GM12878 (cell line): ENCODE results near the gene SYTL2. TPM values are rescaled to one million over a fixed set of nuclear protein-coding genes. Genes with fewer than 3 reads are reported as not detected.

ENCODE experiments used
- ATF7 ChIP-seq: fragments of 450-650 bp; IDR thresholded peaks from 2 replicates; pipeline ENCODE4 v1.6.1; 2016; ENCODE audit warnings: low read depth, mild to moderate bottlenecking
- EGR1 ChIP-seq, 2 experiments: IDR thresholded peaks; 1 replicate in 1 of 2; 2 replicates in 1 of 2; pipeline ENCODE4 v1.6.1; 2011 to 2012; ENCODE audit warnings: low read depth in 2 of 2, low read length in 2 of 2, borderline replicate concordance in 1 of 2, mild to moderate bottlenecking in 1 of 2, moderate library complexity in 1 of 2
- ELK1 ChIP-seq: IDR thresholded peaks from 2 replicates; pipeline ENCODE4 v1.6.1; 2012; ENCODE audit warnings: low read depth, low read length, improper control_type of control experiment
- ETV6 ChIP-seq, 2 experiments: fragments of 450-650 bp in 1 of 2; IDR thresholded peaks in 1 of 2; conservative IDR thresholded peaks in 1 of 2; 2 replicates each; pipeline ENCODE4 v1.6.1; 2014; ENCODE audit warnings: antibody characterized with exemption in 1 of 2, borderline replicate concordance in 1 of 2, low read depth in 1 of 2, mild to moderate bottlenecking in 1 of 2, moderate library complexity in 1 of 2
- GABPA ChIP-seq: IDR thresholded peaks from 2 replicates; pipeline ENCODE4 v1.6.1; 2014; ENCODE audit warnings: antibody characterized with exemption, low read depth, mild to moderate bottlenecking, inconsistent platforms
- KAT2A ChIP-seq: conservative IDR thresholded peaks from 2 replicates; pipeline ENCODE4 v1.6.1; 2011; ENCODE audit warnings: low read depth, low read length; ENCODE audit not compliant: control insufficient read depth
- NR2F1 ChIP-seq: fragments of 450-650 bp; conservative IDR thresholded peaks from 2 replicates; pipeline ENCODE4 v1.6.1; 2017; ENCODE audit warnings: mild to moderate bottlenecking
- POLR2AphosphoS2 ChIP-seq: IDR thresholded peaks from 2 replicates; pipeline ENCODE4 v1.6.1; 2011; ENCODE audit warnings: low read depth, mild to moderate bottlenecking, low read length, improper control_type of control experiment, moderate library complexity
- RCOR1 ChIP-seq: conservative IDR thresholded peaks from 2 replicates; pipeline ENCODE4 v1.6.1; 2012; ENCODE audit warnings: low read depth, low read length, improper control_type of control experiment
- REST ChIP-seq: IDR thresholded peaks from 2 replicates; pipeline ENCODE4 v1.6.1; 2012; ENCODE audit warnings: mild to moderate bottlenecking, low read depth, low read length
- RUNX3 ChIP-seq: IDR thresholded peaks from 2 replicates; pipeline ENCODE4 v1.6.1; 2012; ENCODE audit warnings: low read length, inconsistent platforms
- SMAD1 ChIP-seq: fragments of 450-650 bp; IDR thresholded peaks from 2 replicates; pipeline ENCODE4 v1.6.1; 2018; ENCODE audit warnings: mild to moderate bottlenecking, low read depth; ENCODE audit not compliant: partially characterized antibody
- SMC3 ChIP-seq: IDR thresholded peaks from 2 replicates; pipeline ENCODE4 v1.6.1; 2011; ENCODE audit warnings: low read length, improper control_type of control experiment, borderline replicate concordance
- TAF1 ChIP-seq: IDR thresholded peaks from 2 replicates; pipeline ENCODE4 v1.6.1; 2011; ENCODE audit warnings: mild to moderate bottlenecking, low read depth, low read length, borderline replicate concordance
- ZBTB33 ChIP-seq: fragments of 450-650 bp; IDR thresholded peaks from 2 replicates; pipeline ENCODE4 v1.6.1; 2017; ENCODE audit warnings: mild to moderate bottlenecking
- ZNF592 ChIP-seq: fragments of 450-650 bp; IDR thresholded peaks from 2 replicates; pipeline ENCODE4 v1.6.1; 2017; ENCODE audit warnings: mild to moderate bottlenecking, moderate library complexity
- ZNF622 ChIP-seq: fragments of 450-650 bp; IDR thresholded peaks from 2 replicates; pipeline ENCODE4 v1.6.1; 2017; ENCODE audit warnings: mild to moderate bottlenecking, inconsistent platforms
- polyA plus RNA-seq, 11 experiments: library from polyadenylated mRNA; depleted of rRNA in 4 of 11; unstranded in 6 of 11; stranded (reverse) in 5 of 11; fragments of >200 nt; fragmentation: Nextera tagmentation in 4 of 11; fragmentation: Illumina TruSeq in 1 of 11; extraction: Ambion mirVana in 4 of 11; extraction: Trizol in 1 of 11; gene quantifications; 1 replicate in 1 of 11; 2 replicates in 10 of 11; pipeline versions ENCODE4 v1.2.1 to v1.2.3, GENCODE V29; 2011 to 2016; ENCODE audit warnings: inconsistent platforms in 2 of 11, missing spikeins in 2 of 11, low read depth in 1 of 11
- total RNA-seq, 4 experiments: library from RNA; depleted of rRNA in 3 of 4; stranded (reverse); fragments of >200 nt in 3 of 4; fragmentation: Illumina TruSeq in 1 of 4; extraction: Trizol in 1 of 4; gene quantifications; 2 replicates each; pipeline versions ENCODE4 v1.2.1 to v1.2.3, GENCODE V29; 2013 to 2021

Gene SYTL2
- total and polyA plus RNA-seq, 10 of the 15 experiments (the other 5 are each of a cell fraction or from before 2014, with no cell fraction given), result 0.02 to 1.4 (median 0.31) TPM; not detected in 2

- TF ChIP-seq EGR1 (IDR thresholded peaks at IDR 0.05; ENCODE audit: borderline replicate concordance in 1 of 2, low read depth in 2 of 2, low read length in 2 of 2) (peak in 1 of 2 experiments; percentile 18; a peak in 1 of 3 replicates), POLR2AphosphoS2 (no peak), KAT2A (no peak), TAF1 (0 out of 2 replicates have a peak, but pooled peaks have one; percentile 41), ZNF622 (no peak), GABPA (no peak), RCOR1 (0 out of 2 replicates have a peak, but pooled peaks have one; percentile 19), SMC3 (peak; percentile 25; the same call in 1 of the 2 replicates), NR2F1 (no peak), ELK1 (0 out of 2 replicates have a peak, but pooled peaks have one; percentile 63), REST (no peak), RUNX3 (peak; percentile 40; the same call in 1 of the 2 replicates), ETV6 (conservative IDR thresholded peaks at IDR 0.05 in 1 of 2, IDR thresholded peaks at IDR 0.05 in 1 of 2; ENCODE audit: borderline replicate concordance in 1 of 2, low read depth in 1 of 2) (no peak), ATF7 (0 out of 2 replicates have a peak, but pooled peaks have one; percentile 8), SMAD1 (no peak), ZNF592 (no peak), ZBTB33 (no peak)
These were observed 147.0 kb downstream of the SYTL2 start (continued) for GRCh38 chr11:85663753-85664614.
